RKO (cell line): Measurements from ENCODE around the gene PDHB.
A peak's percentile ranks its signal among the peaks of the same experiment; 100 is the strongest.

Experiments
- DNase-seq: peaks from one replicate; pipeline ENCODE4 v3.0.0-alpha.2; 2016; ENCODE audit warnings: low spot score

Gene PDHB

DNA sequence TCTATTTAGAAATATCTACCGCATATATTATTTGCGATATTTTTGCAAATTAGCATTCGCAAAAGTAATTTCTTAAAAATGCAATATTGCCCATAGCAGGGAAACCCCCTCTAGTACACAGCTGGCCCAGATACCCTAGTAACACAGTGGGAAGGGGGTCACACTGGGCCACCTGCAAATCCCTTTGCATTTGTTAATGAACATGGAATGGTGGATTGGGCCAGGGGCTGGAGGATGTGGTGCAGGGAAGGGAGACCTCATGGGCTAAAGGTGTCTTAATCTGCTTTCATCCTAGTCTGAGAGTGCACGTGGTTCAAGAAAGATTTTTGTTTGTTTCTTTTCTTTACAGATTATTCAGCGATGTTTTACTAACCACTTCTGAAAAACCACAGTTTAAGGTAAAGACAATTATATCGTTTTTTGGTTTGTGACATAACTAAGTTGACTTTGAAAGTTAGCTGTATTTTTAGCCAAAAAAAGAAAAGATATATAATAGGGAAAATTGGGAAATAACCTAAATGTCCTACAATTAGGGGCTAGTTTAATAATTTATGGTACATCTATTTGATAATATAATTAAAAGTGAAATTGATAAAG is 30.0 kb downstream of the PDHB start:
- no peak for DNase-seq

DNA sequence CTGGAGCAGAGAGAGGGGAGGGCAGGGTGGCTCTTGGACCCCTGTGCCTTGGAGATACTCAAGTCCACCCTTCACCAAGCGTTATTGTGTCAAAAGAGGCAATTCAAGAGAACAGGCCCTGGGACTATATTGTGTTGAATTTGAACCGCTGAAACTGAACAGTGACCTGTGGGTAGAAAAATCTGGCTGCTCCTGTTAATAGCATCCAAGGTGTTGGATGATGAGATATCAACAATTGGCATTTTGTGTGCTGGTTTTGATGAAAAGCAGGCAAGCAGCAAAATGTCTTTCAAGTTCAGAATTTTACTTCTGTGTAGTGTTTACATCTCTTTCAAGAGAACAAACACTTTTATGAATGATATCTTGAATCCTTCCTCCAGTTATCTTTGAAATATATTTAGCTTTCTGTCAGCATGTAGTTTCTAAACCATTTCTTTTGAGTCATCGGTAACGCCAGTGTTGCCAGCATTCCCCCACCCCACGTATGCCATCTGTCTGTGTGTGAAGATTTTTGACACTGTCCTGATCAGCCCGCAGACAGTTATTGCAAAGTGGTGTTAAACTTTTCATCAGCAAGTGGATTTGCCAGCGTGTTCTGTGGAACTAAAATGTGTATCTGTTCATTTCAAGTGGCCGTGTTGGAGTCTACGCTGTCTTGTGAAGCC is 34.8 kb downstream of the PDHB start:
- DNase-seq: no peak

DNA sequence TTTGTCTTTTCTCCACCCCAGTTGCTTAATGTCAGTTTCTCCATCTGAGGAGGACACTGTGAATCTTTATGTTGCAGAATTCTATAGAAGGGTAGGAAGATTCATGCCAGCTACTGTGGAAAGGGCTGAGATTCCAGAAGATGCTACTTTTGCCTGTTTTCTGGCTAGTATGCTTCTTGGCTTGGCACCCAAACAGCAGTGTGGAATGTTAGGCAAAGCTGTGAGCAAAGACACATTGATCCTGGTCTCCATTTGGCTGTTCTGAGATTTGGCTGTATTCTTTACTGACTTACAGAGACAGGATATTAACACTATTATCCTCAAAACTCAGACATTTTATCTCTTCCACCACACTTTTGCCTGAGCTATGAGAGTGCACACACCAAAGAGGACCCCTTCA is 39.3 kb downstream of the PDHB start:
- DNase-seq: no peak

DNA sequence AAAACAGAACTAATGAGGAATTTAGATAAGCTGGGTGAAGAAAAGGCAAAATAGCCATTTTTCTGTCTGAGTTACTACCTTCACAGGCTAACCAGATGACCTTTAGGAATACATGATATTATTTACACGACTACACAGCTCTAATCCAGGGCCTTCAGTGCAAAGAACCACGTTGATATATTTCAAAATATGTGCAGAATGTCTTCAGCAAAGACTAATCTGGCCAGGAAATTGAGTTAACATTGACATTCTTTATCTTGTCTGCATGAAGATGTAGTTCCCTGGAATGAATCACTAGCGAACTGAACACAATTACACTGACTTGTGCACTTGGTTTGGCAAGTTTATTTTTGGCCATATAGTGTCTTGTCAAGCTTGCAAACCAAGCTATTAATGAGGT is 41.5 kb downstream of the PDHB start:
- DNase-seq: no peak

DNA sequence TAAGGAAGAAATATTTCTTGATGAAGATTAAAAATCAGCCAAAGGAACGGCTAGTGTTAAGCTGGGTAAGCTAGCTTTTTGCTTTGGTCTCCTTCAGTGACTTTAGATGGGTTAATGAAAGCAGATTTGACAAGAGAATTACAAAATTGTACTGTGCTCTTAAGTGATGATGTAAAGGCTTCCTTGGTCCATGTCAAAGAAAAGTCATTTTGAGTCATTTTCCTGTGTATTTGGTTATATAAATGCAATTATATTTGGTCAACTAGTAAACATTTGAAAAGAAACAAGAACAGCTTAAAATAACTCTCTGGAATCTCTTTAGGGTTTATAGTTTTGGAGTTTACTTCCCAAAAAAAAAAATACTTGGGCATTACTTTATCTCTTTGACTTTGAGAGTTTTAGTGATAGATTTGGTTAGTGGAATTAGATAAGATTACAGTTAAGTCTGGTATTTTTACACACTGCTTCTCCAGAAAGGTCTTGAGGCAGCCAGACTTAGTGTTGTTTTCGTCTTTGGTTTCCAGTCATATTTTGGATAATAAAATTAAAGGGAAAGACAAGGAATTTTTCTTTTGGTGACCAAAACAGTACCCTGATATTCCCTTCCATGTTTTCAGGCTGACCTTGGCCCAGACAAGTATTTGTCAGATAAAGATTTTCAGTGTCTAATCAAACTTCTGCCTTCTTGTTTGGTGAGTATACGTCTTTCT is 42.3 kb downstream of the PDHB start:
- DNase-seq: no peak

DNA sequence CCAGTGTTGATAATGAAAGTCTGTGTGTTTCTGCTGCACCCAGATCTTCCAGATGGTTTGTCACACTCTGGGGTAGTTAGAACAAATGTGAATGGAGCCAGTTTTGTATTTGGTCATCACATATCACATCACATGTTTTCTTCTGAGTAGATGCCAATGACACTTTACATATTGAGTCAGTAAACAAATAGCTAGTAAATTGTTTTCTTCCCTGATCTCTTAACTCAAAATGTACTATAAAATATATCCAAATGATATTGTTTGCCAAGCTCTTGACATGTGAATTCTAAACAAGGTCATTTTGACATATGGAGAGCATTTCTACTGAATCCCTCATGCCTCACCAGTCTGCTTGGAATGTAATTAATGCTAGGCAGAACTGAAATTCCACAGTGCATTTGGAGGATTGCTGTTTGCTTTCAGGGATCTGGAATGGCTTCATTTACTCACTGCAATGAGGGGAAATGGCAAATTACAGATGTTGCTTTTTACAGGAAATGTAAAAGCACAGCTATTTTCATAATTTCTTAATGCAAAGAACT is 45.0 kb downstream of the PDHB start:
- no peak for DNase-seq

DNA sequence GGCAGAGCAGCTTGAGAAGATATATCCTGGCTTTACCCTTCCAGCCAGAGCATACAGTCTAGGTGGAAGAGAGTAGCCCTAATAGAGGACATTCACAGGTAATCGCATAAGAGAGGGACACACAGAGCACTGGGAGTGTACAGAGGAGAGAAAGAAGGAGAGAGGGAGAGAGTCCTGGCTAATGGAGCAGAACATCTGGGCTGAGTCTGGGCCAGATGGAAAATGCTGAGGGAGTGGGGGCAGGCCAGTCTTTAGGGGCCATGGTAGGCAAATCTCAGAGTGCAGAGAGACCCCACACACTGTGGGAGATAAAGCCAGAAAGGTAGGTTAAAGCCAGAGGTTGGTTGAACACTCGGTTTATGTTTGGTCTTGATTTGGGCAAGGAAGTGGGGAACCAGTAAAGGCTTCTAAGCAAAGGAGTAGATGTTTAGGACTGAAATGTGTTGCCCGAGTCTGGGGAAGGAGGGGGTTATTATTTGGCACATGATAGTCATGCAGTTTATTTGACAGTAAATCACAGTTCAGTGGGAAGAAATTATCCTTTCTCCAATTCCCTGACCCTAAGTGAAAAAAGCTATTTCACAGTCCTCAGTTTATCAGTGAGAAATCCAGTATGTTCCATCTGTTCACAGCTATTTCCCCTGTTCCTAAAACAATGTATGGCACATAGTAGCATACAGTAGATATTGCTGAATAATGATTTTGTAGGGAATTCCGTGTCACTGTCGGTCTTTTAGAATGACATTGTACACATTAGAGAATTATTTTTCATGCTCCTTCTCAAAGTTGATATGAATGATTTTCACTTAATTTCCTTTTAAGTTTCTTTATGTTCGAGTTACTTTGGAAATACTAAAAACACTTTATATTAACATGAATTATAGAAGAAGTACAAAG is 45.7 kb downstream of the PDHB start:
- DNase-seq: no peak

DNA sequence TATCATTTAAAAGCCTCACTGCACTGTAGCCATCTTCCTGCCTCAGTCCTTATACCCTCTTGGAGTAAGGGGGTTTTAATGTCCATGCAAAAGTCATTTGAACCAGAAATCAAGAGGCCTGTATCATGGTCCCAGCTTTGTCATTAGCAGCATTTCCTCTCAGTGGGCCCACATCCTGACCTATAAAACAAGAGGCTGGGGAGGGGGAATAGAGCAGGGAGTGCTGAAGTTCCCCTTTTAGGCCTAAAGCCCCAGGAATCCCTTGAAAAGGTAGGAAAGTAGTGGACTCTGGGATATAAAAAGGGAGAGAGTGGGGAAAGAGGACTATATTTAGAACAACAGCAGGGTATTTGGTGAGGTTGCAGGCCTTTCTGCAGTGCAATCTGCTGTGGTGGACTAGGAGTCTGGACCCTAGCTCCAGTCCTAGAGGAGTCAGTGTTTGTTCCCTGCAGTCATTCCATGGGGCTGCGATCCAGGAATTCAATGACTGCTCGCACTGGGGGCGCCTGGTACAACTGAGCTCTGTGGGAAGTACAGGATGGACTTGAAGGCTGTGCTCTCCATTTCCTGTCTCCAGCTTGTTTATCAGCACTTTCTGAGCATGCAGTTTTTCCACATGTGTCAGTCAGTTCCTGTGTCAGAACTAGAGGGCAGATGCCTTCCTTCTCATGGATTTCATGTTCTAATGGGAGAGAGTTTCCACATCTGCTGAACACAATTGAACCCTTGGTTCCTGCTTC is 46.8 kb downstream of the PDHB start:
- DNase-seq: peak; percentile 15

DNA sequence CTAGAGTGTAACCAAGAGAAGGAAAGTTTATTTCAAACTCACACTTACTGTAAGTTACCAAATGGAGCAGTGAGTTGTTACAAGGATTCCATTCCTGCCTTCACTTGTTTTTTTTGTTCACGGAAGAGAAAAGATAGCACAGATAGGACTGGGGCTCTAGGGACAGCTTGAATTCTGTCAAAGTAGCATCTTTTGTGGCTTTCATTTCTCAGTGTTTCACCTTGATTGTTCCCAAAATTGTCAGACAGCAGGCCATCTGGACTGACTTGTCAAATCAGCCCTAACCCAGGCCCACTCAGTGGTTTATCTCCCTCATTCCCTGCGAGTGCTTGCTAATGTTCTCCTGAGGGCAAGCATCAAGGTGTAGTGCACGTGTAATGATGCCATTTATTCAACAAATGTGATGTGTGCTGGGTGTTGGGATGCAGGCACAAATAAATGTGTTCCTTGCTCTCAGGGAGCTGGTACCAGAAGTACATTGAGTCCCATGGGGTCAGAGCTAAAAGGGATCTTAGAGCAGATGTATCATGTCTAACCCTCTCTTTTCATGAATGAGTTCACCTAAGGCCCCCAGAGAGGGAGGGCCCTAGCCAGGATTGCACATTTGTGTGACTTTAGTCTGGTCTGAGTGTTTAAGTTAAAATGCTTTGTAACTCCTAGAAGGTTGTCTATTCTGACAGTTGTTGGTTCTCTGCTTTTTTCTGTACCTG is 49.1 kb downstream of the PDHB start:
- no peak for DNase-seq

DNA sequence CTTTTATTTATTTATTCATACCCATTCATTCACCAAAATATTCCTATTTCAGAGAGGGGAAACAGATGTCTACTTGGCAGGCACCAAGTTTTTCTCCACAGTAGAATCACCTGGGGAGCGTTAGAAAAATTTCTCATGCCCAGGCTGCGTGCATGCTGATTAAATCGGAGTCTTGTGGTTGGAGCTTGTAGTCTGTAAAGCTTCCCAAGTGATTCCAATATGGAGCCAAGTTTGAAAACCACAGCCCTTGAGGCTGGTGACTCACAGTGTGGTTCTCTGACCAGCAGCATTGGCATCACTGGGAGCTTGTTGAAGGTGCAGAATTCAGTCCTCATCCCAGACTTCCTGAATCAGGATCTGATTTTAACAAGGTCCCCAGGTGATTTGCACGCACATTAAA is 49.7 kb downstream of the PDHB start:
- peak; percentile 83 for DNase-seq

DNA sequence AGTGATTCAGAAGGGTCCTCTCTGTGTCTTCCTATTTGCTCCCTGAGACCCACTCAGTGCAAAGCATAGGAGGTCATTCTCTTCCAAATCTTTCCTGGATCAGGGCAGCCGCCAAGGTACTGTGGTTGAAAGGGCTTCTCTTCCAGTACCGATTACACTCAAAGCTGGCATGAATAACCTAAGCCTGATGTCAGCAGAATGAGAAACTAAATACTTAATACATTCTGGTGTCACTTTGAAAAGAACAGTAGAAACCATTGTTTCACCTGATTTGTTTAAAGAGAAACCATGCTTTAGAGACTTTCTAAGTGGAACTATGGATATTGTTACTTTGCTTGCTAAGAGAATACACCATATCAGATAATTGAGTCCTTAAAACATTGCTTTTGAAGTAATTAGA is 50.2 kb downstream of the PDHB start:
- no peak for DNase-seq

DNA sequence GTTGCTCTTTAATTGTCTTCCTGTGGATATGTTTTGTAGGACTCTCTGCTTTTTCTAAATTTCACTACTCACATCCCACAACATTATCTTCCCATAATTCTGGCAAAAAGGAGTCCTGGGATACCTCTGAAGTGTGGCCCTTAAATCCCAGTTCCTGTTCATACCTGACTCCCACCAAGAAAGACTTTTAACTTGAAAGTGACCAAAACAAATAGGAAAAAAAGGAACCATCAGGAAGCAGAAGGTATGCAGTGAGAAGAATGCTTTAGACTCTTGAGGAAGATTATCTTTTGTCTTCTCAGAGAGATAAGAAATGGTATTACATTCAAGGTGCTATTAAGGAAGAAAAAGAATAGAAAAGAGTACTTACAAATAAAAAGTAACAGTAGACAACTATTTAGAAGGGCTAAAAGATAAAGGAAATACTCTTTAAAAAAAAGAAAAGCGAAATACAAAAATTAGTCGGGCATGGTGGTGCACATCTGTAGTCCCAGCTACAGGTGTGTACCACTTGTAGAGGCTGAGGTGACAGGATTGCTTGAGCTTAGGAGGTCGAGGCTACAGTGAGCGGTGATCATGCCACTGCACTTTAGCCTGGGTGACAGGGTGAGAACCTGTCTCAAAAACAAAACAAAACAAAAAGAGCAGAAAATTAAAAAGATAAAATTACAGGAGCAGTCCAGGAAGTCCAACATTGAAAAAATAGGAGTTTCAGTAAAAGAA is 54.1 kb downstream of the PDHB start:
- DNase-seq: no peak

DNA sequence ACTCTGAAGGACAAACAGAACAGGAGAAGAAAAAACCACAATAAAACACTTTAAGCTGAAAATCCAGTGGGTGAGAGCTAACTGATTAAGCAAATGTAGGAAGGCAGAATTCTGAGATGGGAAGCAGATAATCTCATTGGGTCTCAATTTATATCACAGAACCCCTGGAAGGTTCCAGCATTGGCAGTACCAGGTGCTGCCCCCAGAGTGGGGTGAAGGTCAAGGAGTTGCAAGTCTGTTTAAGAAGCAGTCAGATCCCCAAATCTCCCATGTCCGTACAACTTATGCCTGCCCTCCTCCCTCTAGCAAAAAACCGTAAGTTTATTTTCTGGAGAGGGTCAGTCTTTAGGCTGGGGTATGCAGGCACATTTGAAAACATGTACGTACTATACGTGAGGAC is 55.9 kb downstream of the PDHB start:
- DNase-seq: no peak
